PC-9 (cell line): Measurements from ENCODE around the gene ARF3.

ENCODE experiments used
- CTCF ChIP-seq: fragments of 200-600 bp; sonication (generic); conservative IDR thresholded peaks from 2 replicates; pipeline ENCODE4 v1.6.1; 2017; ENCODE audit warnings: mixed run types, antibody characterized with exemption, mild to moderate bottlenecking, moderate library complexity
- EZH2 ChIP-seq: fragments of 200-600 bp; sonication (generic); IDR thresholded peaks from 2 replicates; pipeline ENCODE4 v1.8.0; 2017; ENCODE audit warnings: antibody characterized with exemption, low read depth

DNA sequence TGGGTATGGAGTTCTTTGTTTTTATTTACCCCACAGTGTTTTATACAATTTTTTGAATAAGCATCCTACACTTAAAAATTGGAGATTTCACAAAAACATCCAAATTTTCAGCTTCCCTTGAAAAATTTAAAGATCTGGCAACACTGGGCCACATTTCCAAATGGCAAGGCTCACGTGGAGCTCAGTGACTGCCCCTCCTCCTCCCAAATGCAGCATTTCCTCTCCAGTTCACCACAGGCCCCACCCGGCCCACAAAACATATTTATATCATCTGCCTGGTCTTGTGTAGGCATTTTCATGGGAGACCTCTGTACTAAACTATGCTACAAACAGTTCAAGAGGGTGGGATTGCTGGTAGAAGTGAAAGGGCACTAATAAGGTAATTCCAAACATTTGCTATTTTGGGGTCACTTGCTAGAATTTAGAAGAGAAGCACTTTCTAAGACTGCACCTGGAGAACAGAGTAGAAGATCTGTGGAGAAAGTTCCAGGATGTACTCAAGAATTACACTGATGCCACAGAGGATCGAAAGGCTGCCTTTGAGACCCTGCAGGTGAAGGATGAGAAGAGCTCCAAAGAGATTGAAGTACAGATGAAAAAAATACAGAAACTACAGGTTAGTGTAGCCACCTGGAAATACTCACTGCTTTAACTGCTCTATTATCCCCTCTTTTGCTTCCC is 39.3 kb downstream of the ARF3 start:
- TF ChIP-seq CTCF = no peak
- no peak for TF ChIP-seq EZH2
